ENCODE results near the gene MYO18A. TPM values are rescaled to one million over a fixed set of nuclear protein-coding genes. Genes with fewer than 3 reads are reported as not detected.

MYO18A gene
- total and polyA plus RNA-seq, 2 of the 4 experiments (the other 2 are of a cell fraction), result 22.4 to 39.1 TPM

GRCh38 chr17:29031488-29031887, 148.7 kb downstream of the MYO18A start:
- Histone ChIP-seq H4K5ac (ENCODE audit: low read depth, low read length) (no peak overlapping the region), H2AK9ac (replicated peaks; ENCODE audit: low read depth, low read length, poor library complexity) (no peak overlapping the region), H3K79me1 (ENCODE audit: low read depth in 1 of 2, low read length in 2 of 2) (no peaks in the 10 kb centered on the region), H3K56ac (ENCODE audit: extremely low read depth, insufficient read depth, low read length) (no peak overlapping the region), H2BK15ac (ENCODE audit: low read depth, low read length) (no peak overlapping the region), H3K9me1 (ENCODE audit: insufficient read depth, low read length) (no peaks in the 10 kb centered on the region), H2BK5ac (ENCODE audit: low read depth, low read length, poor library complexity, severe bottlenecking) (no peak overlapping the region), H2BK20ac (ENCODE audit: low read depth, low read length) (no peak overlapping the region), H3K9me3 (ENCODE audit: control insufficient read depth, insufficient read depth, low read length) (peaks cover 27% of the 10 kb centered on the region), H4K8ac (ENCODE audit: low read depth in 2 of 2, low read length in 2 of 2) (no peak overlapping the region), H2AK5ac (ENCODE audit: low read depth, low read length) (no peak overlapping the region), H2AFZ (replicated peaks; ENCODE audit: low read length, poor library complexity) (no peak overlapping the region), H3K4me2 (ENCODE audit: low read depth, low read length) (no peak overlapping the region), H3K14ac (replicated peaks; ENCODE audit: low read depth, low read length) (no peak overlapping the region), H3K23ac (ENCODE audit: low read depth, low read length) (no peak overlapping the region), H3K18ac (ENCODE audit: low read depth, low read length) (no peak overlapping the region), H3K27ac (ENCODE audit: insufficient read depth, low read length) (no peak overlapping the region), H3K36me3 (ENCODE audit: control insufficient read depth, insufficient read depth, low read length) (no peaks in the 10 kb centered on the region), H4K91ac (ENCODE audit: insufficient read depth, low read depth, low read length) (no peak overlapping the region), H3K9ac (ENCODE audit: low read depth, low read length) (no peak overlapping the region), H3K4ac (ENCODE audit: low read depth, low read length) (no peak overlapping the region), H3K27me3 (ENCODE audit: control insufficient read depth, insufficient read depth, low read length) (peaks cover 63% of the 10 kb centered on the region), H3K4me3 (ENCODE audit: insufficient read depth, low read depth, low read length) (no peak overlapping the region), H4K20me1 (ENCODE audit: insufficient read depth, low read length) (no peaks in the 10 kb centered on the region), H2BK120ac (ENCODE audit: low read depth, low read length) (no peak overlapping the region), H3K4me1 (ENCODE audit: control insufficient read depth, insufficient read depth, low read length) (no peaks in the 10 kb centered on the region)
- POLR2A ChIA-PET (ENCODE audit: unreplicated experiment), result no interaction called here
- CTCF ChIA-PET, result no interaction called here
- TF ChIP-seq RAD21 (IDR thresholded peaks at IDR 0.05; ENCODE audit: low read length), result no peak
- TF ChIP-seq CHD1 (IDR thresholded peaks at IDR 0.05; ENCODE audit: low read depth, low read length), result no peak
- no peak for TF ChIP-seq MXI1 (IDR thresholded peaks at IDR 0.05; ENCODE audit: borderline replicate concordance, low read depth, low read length)
- no peak for TF ChIP-seq FOS (IDR thresholded peaks at IDR 0.05; ENCODE audit: low read depth, low read length)
- no peak for TF ChIP-seq CTCF (conservative IDR thresholded peaks at IDR 0.05; ENCODE audit: low read depth, low read length)
- no peak for TF ChIP-seq USF2 (IDR thresholded peaks at IDR 0.05; ENCODE audit: low read depth, low read length)
- no peak for TF ChIP-seq RFX5 (IDR thresholded peaks at IDR 0.05; ENCODE audit: low read depth, low read length)
- no peak for TF ChIP-seq NFE2L2 (IDR thresholded peaks at IDR 0.05; ENCODE audit: low read depth, low read length)
- TF ChIP-seq ELK1 (IDR thresholded peaks at IDR 0.05; ENCODE audit: borderline replicate concordance, low read depth, low read length), result no peak
- no peak for TF ChIP-seq MAFK (IDR thresholded peaks at IDR 0.05; ENCODE audit: low read depth, low read length)
- no peak for TF ChIP-seq POLR2A (IDR thresholded peaks at IDR 0.05; ENCODE audit: low read depth, low read length)
- no peak for TF ChIP-seq CEBPB (IDR thresholded peaks at IDR 0.05; ENCODE audit: low read depth, low read length)
- no peak for TF ChIP-seq SMC3 (IDR thresholded peaks at IDR 0.05; ENCODE audit: low read depth, low read length)
- TF ChIP-seq RCOR1 (IDR thresholded peaks at IDR 0.05; ENCODE audit: insufficient replicate concordance, low read length), result no peak
- no peak for TF ChIP-seq BHLHE40 (IDR thresholded peaks at IDR 0.05; ENCODE audit: low read depth, low read length)
- no peak for TF ChIP-seq MAZ (IDR thresholded peaks at IDR 0.05; ENCODE audit: borderline replicate concordance, low read depth, low read length)
- WGBS, 2 experiments (ENCODE audit: extremely low coverage in 2 of 2, insufficient read length in 1 of 2), result 20% methylated on average over 2 of the region's 5 CpGs; no CpG with 5 or more reads in 1 of the 2 experiments
- no peak for ATAC-seq (ENCODE audit: low read depth)
- intact Hi-C loops (cut with micrococcal nuclease), result no loop called here
- no peak for DNase-seq
- no TSS peak for BruUV-seq (replicated peaks)
- in situ Hi-C loops (cut with MboI; ENCODE audit: low sequenced_read_pairs), result no loop called here
- dilution Hi-C loops (cut with HindIII; ENCODE audit: low sequenced_read_pairs, unreplicated experiment), result no loop called here

Data from IMR-90 (cell line).